Heart right ventricle (tissue), 16 donors: ENCODE measurements around the gene PRDM11. TPM values are rescaled to one million over a fixed set of nuclear protein-coding genes. Genes with fewer than 3 reads are reported as not detected.

ENCODE experiments used
- ATAC-seq, 8 donors: fragments of 200-7000 bp; cut with Tn5 transposase; one replicate each; pipeline ENCODE4 v1.9.1; 2020; ENCODE audit warnings: mild to moderate bottlenecking in 8 of 8, moderate library complexity in 8 of 8, moderate number of reproducible peaks in 1 of 8
- DNase-seq, 2 donors: peaks; one replicate each; pipeline ENCODE4 v3.0.0-alpha.2; 2020
- H3K27ac ChIP-seq, 10 donors: fragments of 200-600 bp; sonication (generic) in 2 of 10; one replicate each; pipeline versions ENCODE4 v1.5.0 to v1.8.0; 2020 to 2022; ENCODE audit warnings: mild to moderate bottlenecking in 3 of 10
- H3K27me3 ChIP-seq, 7 donors: fragments of 200-600 bp; one replicate each; pipeline ENCODE4 v1.8.0; 2021 to 2022; ENCODE audit warnings: mild to moderate bottlenecking in 2 of 7
- H3K36me3 ChIP-seq, 9 donors: fragments of 200-600 bp; sonication (generic) in 1 of 9; one replicate each; pipeline versions ENCODE4 v1.5.0 to v1.8.0; 2020 to 2022; ENCODE audit warnings: mild to moderate bottlenecking in 2 of 9
- H3K4me1 ChIP-seq, 9 donors: fragments of 200-600 bp; sonication (generic) in 1 of 9; one replicate each; pipeline versions ENCODE4 v1.5.0 to v1.8.0; 2020 to 2022; ENCODE audit warnings: mild to moderate bottlenecking in 4 of 9
- H3K4me3 ChIP-seq, 10 donors: fragments of 200-600 bp; sonication (generic) in 2 of 10; one replicate each; pipeline versions ENCODE4 v1.5.0 to v1.8.0; 2020 to 2022; ENCODE audit warnings: mild to moderate bottlenecking in 7 of 10, moderate library complexity in 2 of 10
- H3K9me3 ChIP-seq, 11 donors: fragments of 200-600 bp in 10 of 11; sonication (generic) in 2 of 11; one replicate each; pipeline versions ENCODE4 v1.5.0 to v1.8.0; 2013 to 2022; ENCODE audit warnings: mild to moderate bottlenecking in 2 of 11, control low read depth in 1 of 11, moderate library complexity in 1 of 11
- CTCF ChIP-seq, 9 donors: fragments of 200-600 bp; sonication (generic) in 2 of 9; IDR thresholded peaks; one replicate each; pipeline versions ENCODE4 v1.5.0 to v1.8.0; 2021 to 2022; ENCODE audit warnings: antibody characterized with exemption in 9 of 9, mild to moderate bottlenecking in 5 of 9, moderate library complexity in 1 of 9
- WGBS, 2 donors: extraction: QIAGEN DNeasy Blood & Tissue Kit; methylation state at CpG; one replicate each; pipeline ENCODE4 v1.1.7; 2013; ENCODE audit warnings: inconsistent platforms in 1 of 2; 5-methylcytosine and 5-hydroxymethylcytosine counted together
- intact Hi-C, 10 donors: fragments of 100-400 bp; cut with DNase I; formaldehyde crosslinking; loops; one replicate each; pipeline versions ENCODE4 v1.11.1 to v1.14.2; 2022
- polyA plus RNA-seq, 2 donors: library from polyadenylated mRNA; stranded (reverse); fragments of 200-250 nt; gene quantifications; one replicate each; pipeline ENCODE4 v1.2.3, GENCODE V29; 2013
- total RNA-seq, 10 donors: library from RNA; stranded (reverse); fragmentation: NEBNext Ultra II Directional in 3 of 10; extraction: Animal tissue kit (Norgen Biotek cat#: 25700) in 3 of 10; gene quantifications; one replicate each; pipeline versions ENCODE4 v1.2.1 to v1.2.4, GENCODE V29; 2021 to 2023
- donor health status: Arrhythmogenic right ventricular cardiomyopathy.
- donor health status: ischemic (EF 13 %, LVEDD 7.1; RV severe dilation, severe dysfunction).
- donor health status: healthy with polysubstance abuse.
- donor health status: DM: no; HTN: yes; CAD: no.
- donor health status: DM: no; HTN: no; CAD: no.
- donor health status: ischemic (EF 25% LVEDD 6.9; RV normal size, moderate dysfunction).
- donor health status: ischemic (EF 25% LVEDD 5.7; RV mildly dilated, moderate dysfunction).
- donor health status: healthy.
- donor health status: DM: yes; HTN: yes; CAD: no.
- donor health status: Ischemic cardiomyopathy.
- donor health status: ischemic (EF 35%, LVEDD 5.7; RV mildly dilated, moderate dysfunction).
- donor health status: nonischemic (EF 11% LVEDD 7.7; RV severe dilation, severe dysfunction).
- donor health status: DM: yes; HTN: yes; CAD: no.
- donor health status: PGD.
- donor health status: ischemic (EF 29% LVEDD 5.4; RV normal size, mild dysfunction).
- donor health status: nonischemic (EF 23%, LVEDD 6.1; RV moderate dilation, normal function).

The PRDM11 gene
- total and polyA plus RNA-seq, 12 donors = 4.6 to 22.0 (median 14.8) TPM

DNA sequence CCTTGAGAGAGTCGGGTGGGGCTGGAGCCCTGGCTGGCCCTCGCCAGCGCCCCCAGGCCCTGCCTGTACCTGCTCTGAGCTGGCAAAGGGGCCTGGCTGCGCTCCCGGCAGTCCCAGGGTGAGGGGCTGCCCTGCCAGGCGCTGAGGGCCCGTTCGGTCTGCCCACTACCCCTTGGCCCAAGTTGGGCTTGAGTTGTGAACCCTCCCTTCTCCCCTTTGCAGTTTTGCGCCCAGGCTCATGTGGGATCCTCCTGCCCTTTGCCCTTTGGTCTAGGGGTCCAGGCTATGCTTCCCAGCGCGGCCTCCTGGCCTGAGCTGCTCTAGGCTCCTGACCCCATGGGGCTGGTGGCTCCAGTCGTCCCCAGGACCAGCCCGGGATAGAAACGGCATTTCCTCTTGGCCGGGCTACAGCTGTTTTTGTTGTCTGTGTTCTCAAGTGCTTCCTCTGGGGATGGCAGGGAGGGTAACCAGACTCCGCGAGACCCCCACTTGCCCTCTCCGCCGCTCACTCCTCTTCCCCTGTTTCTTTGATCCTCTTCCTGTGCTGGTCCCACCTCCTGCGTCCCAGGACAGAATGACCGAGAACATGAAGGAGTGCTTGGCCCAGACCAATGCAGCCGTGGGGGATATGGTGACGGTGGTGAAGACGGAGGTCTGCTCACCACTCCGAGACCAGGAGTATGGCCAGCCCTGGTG, 34.9 kb downstream of the PRDM11 start:
- Histone ChIP-seq H3K27me3 (peaks cover 0 to 20% (median 0%) of the 10 kb centered on the region in 7 donors), H3K9me3 (no peaks in the 10 kb centered on the region), H3K4me1 (peaks cover 15 to 52% (median 26%) of the 10 kb centered on the region in 9 donors), H3K4me3 (peak overlapping the region; percentile 31 to 68 (median 54)), H3K36me3 (peaks cover 0 to 41% (median 10%) of the 10 kb centered on the region in 9 donors), H3K27ac (peak overlapping the region; percentile 79 to 91 (median 87))
- peak; percentile 11 to 45 (median 21) for ATAC-seq
- WGBS, 2 donors = 19 to 25% methylated on average over 24 to 25 of the region's 25 CpGs
- DNase-seq = peak in 1 of 2 donors; percentile 51
- intact Hi-C loops = loop anchor here in 7 of 10 donors (2.0 to 10.0 kb wide), 4 partner anchors 34 to 111 kb away; partner anchors contain the start of gene PRDM11 (in 7 of the 7)
- no peak for TF ChIP-seq CTCF (IDR thresholded peaks at IDR 0.05)

DNA sequence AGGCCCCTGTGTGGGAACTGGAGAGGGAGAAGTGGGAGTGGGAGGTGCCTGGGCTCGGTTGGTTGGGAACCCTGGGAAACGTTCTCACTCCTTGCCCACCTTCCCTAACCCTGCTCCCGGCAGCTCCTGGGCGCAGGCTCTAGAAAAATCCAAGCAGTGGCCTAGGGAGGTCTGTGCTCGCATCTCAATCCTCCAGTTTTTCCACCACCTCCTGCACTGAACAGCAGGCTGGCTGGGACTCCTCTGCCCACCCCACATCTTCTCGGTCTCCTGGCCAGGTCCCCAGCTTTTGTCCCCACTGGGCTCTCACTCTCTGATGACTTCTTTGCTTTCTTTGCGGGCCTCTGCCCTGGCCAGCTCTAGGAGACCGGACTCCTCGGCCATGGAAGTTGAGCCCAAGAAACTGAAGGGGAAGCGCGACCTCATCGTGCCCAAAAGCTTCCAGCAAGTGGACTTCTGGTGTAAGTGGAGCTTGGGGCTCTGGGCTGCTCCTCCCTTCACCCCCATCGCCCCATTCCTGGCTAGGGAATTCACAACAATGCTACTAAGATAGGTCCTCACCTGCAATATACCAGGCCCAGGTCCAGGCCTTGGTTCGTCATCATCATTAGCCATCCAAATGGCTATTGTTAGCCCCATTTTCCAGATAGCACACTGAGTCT, 35.6 kb downstream of the PRDM11 start:
- no peak for DNase-seq
- Histone ChIP-seq H3K36me3 (peaks cover 0 to 47% (median 11%) of the 10 kb centered on the region in 9 donors), H3K27ac (peak overlapping the region; percentile 79 to 91 (median 87)), H3K9me3 (no peaks in the 10 kb centered on the region), H3K27me3 (peaks cover 0 to 20% (median 0%) of the 10 kb centered on the region in 7 donors), H3K4me3 (peak overlapping the region in 4 of 10 donors; percentile 52 to 68 (median 60)), H3K4me1 (peaks cover 15 to 48% (median 26%) of the 10 kb centered on the region in 9 donors)
- WGBS, 2 donors = 85 to 87% methylated on average over 14 of the region's 14 CpGs
- no peak for TF ChIP-seq CTCF (IDR thresholded peaks at IDR 0.05)
- ATAC-seq = no peak
- intact Hi-C loops = loop anchor here in 7 of 10 donors (2.0 to 10.0 kb wide), 5 partner anchors 29 to 110 kb away; partner anchors contain the start of gene PRDM11 (in 7 of the 7)

GRCh38 chr11:45182902-45183301, 36.5 kb downstream of the PRDM11 start:
- DNase-seq = no peak
- ATAC-seq = peak in 1 of 8 donors; percentile 12
- Histone ChIP-seq H3K4me1 (peaks cover 15 to 41% (median 26%) of the 10 kb centered on the region in 9 donors), H3K27me3 (peaks cover 0 to 20% (median 0%) of the 10 kb centered on the region in 7 donors), H3K36me3 (peaks cover 0 to 56% (median 11%) of the 10 kb centered on the region in 9 donors), H3K27ac (no peak overlapping the region), H3K4me3 (no peak overlapping the region), H3K9me3 (no peaks in the 10 kb centered on the region)
- peak; percentile 26 to 70 (median 60) for TF ChIP-seq CTCF (IDR thresholded peaks at IDR 0.05)
- intact Hi-C loops = loop anchor here in 6 of 10 donors (2.0 to 10.0 kb wide), 4 partner anchors 28 to 109 kb away; partner anchors contain the start of gene PRDM11 (in 5 of the 6)
- 89% methylated on average over 14 of the region's 14 CpGs for WGBS, 2 donors

- no peak overlapping the region for H3K4me3 ChIP-seq
- ATAC-seq (no peak), DNase-seq (no peak)
- peaks cover 0 to 14% (median 0%) of the 10 kb centered on the region in 7 donors for H3K27me3 ChIP-seq
- H3K36me3 ChIP-seq = peaks cover 0 to 74% (median 11%) of the 10 kb centered on the region in 9 donors
- no peak overlapping the region for H3K27ac ChIP-seq
- H3K4me1 ChIP-seq = peaks cover 11 to 27% (median 18%) of the 10 kb centered on the region in 9 donors
- intact Hi-C loops = loop anchor here in 6 of 10 donors (5.0 to 10.0 kb wide), 3 partner anchors 37 to 108 kb away; partner anchors contain the start of gene PRDM11 (in 5 of the 6)
- H3K9me3 ChIP-seq = no peaks in the 10 kb centered on the region
- WGBS, 2 donors = 94 to 99% methylated on average over 2 of the region's 2 CpGs
- TF ChIP-seq CTCF (IDR thresholded peaks at IDR 0.05) = no peak
Measured at GRCh38 chr11:45184640-45185039, 38.2 kb downstream of the PRDM11 start.
